ENCODE measurements around the gene ASB13.

DNA sequence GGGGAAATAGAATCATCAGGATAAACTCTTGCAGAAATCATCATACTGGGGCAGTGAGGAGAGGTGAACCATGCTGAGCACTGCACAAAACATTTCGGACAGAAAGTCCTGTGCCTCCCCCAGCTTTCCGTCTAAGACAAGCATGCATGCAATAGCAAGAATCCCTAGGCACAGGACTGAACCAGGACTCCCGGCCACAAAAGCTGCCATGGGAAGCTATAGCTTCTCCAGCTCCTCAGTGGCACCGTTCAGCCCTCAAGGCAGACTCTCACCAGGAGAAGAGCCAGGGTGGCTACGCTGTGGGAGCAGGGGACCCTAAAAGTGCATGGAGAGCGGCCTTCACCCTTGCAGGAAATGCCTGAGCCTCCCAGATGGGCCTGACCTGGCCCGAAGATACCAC, 70.8 kb downstream of the ASB13 start:
- TF ChIP-seq, protein P1, sequence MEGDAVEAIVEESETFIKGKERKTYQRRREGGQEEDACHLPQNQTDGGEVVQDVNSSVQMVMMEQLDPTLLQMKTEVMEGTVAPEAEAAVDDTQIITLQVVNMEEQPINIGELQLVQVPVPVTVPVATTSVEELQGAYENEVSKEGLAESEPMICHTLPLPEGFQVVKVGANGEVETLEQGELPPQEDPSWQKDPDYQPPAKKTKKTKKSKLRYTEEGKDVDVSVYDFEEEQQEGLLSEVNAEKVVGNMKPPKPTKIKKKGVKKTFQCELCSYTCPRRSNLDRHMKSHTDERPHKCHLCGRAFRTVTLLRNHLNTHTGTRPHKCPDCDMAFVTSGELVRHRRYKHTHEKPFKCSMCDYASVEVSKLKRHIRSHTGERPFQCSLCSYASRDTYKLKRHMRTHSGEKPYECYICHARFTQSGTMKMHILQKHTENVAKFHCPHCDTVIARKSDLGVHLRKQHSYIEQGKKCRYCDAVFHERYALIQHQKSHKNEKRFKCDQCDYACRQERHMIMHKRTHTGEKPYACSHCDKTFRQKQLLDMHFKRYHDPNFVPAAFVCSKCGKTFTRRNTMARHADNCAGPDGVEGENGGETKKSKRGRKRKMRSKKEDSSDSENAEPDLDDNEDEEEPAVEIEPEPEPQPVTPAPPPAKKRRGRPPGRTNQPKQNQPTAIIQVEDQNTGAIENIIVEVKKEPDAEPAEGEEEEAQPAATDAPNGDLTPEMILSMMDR (IDR thresholded peaks at IDR 0.05): no peak
- TF ChIP-seq, protein P2, sequence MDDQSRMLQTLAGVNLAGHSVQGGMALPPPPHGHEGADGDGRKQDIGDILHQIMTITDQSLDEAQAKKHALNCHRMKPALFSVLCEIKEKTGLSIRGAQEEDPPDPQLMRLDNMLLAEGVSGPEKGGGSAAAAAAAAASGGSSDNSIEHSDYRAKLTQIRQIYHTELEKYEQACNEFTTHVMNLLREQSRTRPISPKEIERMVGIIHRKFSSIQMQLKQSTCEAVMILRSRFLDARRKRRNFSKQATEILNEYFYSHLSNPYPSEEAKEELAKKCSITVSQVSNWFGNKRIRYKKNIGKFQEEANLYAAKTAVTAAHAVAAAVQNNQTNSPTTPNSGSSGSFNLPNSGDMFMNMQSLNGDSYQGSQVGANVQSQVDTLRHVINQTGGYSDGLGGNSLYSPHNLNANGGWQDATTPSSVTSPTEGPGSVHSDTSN (IDR thresholded peaks at IDR 0.05): no peak
- TF ChIP-seq POLR2AphosphoS5 (IDR thresholded peaks at IDR 0.05; ENCODE audit: low read depth, low read length): no peak
- no peak for TF ChIP-seq YY1 (IDR thresholded peaks at IDR 0.05; ENCODE audit: low read depth)
- no peak for TF ChIP-seq JUND (IDR thresholded peaks at IDR 0.05)
- no peak for TF ChIP-seq GATA2 (CRISPR knock-in tag; IDR thresholded peaks at IDR 0.05)
- TF ChIP-seq RAD21 (IDR thresholded peaks at IDR 0.05; ENCODE audit: low read length): no peak
